ENCODE data around the gene MINDY4. TPM values are rescaled to one million over a fixed set of nuclear protein-coding genes. Genes with fewer than 3 reads are reported as not detected.

Gene MINDY4
- total RNA-seq, 3 donors from 2014 or later: 4.0 to 9.1 (median 4.7) TPM

DNA sequence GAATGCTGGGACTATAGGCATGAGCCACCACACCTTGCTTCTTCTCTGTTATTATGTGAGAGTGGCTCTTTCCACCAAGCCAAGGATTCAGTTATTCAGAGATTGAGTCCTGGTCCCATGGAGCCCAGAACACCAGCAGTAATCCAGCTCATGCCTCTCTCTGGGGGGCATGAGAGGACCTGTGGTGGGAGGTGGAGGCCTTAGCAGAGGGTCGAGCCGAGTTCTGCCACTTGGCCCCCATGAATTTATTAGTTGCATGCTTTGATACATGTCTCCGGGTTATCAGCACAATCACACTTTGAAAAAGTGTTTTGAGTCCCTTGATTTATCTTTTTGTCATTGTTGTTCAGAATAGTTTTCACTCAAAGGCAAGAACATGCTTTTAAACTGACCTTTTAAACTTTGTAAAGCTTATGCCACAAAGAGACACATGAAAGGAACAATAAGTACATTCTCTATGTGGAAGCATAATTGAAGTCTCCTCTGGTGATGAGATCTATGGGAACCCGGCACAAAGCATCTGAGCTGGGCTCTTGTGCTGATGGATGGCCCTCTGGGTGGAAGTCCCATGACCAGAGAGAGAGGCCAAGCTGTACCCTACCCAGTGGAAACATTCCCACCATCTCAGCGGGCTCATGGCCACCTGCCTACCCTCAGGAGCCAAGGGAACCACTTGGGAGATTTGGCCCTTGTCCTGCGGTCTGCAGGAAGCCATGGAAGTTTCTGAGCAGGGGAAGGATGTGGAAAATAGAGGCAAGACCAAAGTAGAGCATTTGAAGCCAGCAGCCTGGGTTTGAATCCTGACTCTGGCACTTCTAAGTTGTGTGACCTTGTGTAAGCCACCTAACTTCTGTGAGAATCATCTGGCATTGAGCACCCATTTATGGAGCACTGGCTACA is 53.9 kb downstream of the MINDY4 start:
- no peaks in the 10 kb centered on the region for H3K36me3 ChIP-seq (ENCODE audit: low read depth)
- no peak overlapping the region for H3K4me3 ChIP-seq
- TF ChIP-seq, protein P1, sequence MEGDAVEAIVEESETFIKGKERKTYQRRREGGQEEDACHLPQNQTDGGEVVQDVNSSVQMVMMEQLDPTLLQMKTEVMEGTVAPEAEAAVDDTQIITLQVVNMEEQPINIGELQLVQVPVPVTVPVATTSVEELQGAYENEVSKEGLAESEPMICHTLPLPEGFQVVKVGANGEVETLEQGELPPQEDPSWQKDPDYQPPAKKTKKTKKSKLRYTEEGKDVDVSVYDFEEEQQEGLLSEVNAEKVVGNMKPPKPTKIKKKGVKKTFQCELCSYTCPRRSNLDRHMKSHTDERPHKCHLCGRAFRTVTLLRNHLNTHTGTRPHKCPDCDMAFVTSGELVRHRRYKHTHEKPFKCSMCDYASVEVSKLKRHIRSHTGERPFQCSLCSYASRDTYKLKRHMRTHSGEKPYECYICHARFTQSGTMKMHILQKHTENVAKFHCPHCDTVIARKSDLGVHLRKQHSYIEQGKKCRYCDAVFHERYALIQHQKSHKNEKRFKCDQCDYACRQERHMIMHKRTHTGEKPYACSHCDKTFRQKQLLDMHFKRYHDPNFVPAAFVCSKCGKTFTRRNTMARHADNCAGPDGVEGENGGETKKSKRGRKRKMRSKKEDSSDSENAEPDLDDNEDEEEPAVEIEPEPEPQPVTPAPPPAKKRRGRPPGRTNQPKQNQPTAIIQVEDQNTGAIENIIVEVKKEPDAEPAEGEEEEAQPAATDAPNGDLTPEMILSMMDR (IDR thresholded peaks at IDR 0.05): no peak
- ATAC-seq (no peak), DNase-seq (no peak)
- H3K9me3 ChIP-seq: no peaks in the 10 kb centered on the region
- H3K4me1 ChIP-seq (ENCODE audit: low read depth): no peaks in the 10 kb centered on the region
- intact Hi-C loops (cut with DNase I, micrococcal nuclease): no loop called here

DNA sequence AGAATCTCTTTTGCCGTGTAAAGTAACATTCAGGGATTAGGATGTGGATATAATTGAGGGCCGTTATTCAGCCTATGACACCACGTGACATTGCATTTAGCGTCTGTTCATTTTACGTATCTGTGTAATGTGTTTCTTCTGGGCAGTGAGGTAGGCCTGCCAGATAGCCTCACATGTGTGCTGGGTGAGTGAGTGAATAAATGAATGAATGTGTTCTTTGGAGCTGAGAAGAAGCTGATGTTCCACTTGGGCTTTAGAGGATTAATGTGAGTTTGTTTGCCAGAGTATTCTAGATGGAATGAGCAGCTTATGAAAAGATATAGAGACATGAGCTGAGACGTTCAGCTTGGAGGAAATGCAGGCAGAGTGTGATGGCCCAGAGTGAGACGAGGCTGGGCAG is 55.0 kb downstream of the MINDY4 start:
- H3K36me3 ChIP-seq (ENCODE audit: low read depth): no peaks in the 10 kb centered on the region

DNA sequence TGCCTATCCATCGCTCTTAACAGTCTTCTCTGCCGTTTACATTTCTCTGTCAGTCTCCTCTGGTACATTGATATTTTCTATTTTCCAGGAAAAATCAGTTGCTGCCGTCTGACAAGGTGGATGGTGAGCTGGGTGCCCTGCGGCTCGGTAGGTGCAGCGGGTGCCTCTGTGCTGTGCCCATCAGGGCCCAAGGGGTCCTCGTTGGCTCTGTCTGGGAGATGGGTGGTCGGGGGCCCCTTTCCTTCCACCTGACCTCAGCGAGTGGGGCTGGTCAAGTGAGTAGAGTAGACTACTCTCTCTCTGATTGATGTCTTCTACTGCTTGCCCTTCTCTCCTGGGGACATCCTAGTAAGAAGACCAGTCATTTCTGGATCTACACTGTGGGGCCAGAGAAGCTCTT is 57.4 kb downstream of the MINDY4 start:
- no peak for ATAC-seq
- DNase-seq: no peak
- Histone ChIP-seq H3K4me1 (ENCODE audit: low read depth) (no peaks in the 10 kb centered on the region), H3K36me3 (ENCODE audit: low read depth) (no peaks in the 10 kb centered on the region), H3K4me3 (no peak overlapping the region), H3K9me3 (peaks cover 1% of the 10 kb centered on the region)
- intact Hi-C loops (cut with DNase I, micrococcal nuclease): no loop called here
- TF ChIP-seq, protein P1 (IDR thresholded peaks at IDR 0.05): no peak

More for the DNA sequence above, 55.0 kb downstream of the MINDY4 start:
- H3K9me3 ChIP-seq: no peaks in the 10 kb centered on the region
- H3K4me3 ChIP-seq: no peak overlapping the region
- DNase-seq (no peak), ATAC-seq (no peak)
- TF ChIP-seq, protein P1 (IDR thresholded peaks at IDR 0.05): no peak
- H3K4me1 ChIP-seq (ENCODE audit: low read depth): no peaks in the 10 kb centered on the region
- intact Hi-C loops (cut with DNase I, micrococcal nuclease): no loop called here

DNA sequence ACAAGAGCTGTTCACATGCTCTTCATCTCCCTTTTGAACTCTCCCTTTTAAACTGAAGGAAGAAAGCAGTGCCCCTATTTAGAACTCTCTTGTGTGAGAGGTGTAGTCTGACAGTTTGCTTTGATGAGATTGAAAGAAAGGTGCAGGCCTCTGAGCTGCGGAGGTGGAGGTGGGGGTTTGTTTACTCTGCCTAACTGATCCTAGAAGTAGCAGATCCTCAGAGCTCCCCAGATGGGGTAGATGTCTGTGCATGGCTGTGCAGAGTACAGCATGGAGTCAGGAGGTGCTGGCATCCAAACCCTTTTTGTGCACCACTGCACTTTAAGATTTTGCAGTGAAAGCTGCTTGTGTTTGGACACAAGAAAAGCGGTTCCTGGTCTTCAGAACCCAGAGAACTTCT is 58.3 kb downstream of the MINDY4 start:
- ATAC-seq (no peak), DNase-seq (no peak)
- peaks cover 10% of the 10 kb centered on the region for H3K9me3 ChIP-seq
- intact Hi-C loops (cut with DNase I, micrococcal nuclease): no loop called here
- H3K4me1 ChIP-seq (ENCODE audit: low read depth): no peaks in the 10 kb centered on the region
- H3K4me3 ChIP-seq: no peak overlapping the region
- TF ChIP-seq, protein P1 (IDR thresholded peaks at IDR 0.05): no peak
- H3K36me3 ChIP-seq (ENCODE audit: low read depth): no peaks in the 10 kb centered on the region

DNA sequence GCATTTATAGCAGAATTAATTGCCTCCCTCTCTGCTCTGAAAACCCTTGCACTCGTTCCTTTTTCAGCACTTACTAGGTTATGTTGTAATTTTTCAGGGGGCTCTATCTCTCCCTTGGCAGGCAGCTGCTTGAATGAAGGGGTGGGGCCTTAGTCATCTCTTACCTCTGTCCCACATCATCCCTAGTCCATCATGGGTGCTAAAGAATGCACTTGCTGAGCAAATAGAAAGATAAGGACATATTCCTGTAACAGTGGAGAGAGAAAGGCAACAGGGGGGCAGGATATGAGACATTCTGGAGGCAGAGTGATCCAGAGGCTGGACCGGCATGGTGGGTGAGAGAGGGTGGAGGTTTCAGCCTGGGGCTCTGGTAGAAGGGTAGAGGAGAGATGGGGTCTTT is 60.0 kb downstream of the MINDY4 start:
- H3K9me3 ChIP-seq: peaks cover 13% of the 10 kb centered on the region
- TF ChIP-seq, protein P1 (IDR thresholded peaks at IDR 0.05): no peak
- ATAC-seq: no peak
- no peak overlapping the region for H3K4me3 ChIP-seq
- no peak for DNase-seq
- no peaks in the 10 kb centered on the region for H3K4me1 ChIP-seq (ENCODE audit: low read depth)
- intact Hi-C loops (cut with DNase I, micrococcal nuclease): no loop called here
- H3K36me3 ChIP-seq (ENCODE audit: low read depth): no peaks in the 10 kb centered on the region
